ENCODE results near the gene CKAP5.
"Not testable (repeated sequence)": the region's sequence is repeated elsewhere in the genome, so short reads cannot be mapped to it uniquely, and the experiment has no call there.

The CKAP5 gene

DNA sequence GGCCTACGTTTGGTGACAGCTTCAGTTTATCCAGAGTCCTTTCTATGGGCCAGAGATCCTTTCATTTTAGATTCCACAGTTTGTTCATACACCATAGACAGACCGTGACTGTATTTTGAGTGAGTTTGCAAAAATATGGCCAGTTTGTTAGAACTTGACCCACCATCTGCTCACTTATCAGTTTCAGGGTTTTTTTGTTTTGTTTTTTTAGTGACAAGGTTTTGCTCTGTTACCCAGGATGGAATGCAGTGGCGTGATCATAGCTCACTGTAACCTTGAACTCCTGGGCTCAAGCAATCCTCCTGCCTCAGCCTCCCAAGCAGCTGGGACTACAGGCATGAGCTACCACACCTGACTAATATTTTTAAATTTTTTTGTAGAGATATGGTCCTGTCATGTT, 9.1 kb upstream of the CKAP5 start:
- no peak for DNase-seq (ENCODE audit: low spot score)

DNA sequence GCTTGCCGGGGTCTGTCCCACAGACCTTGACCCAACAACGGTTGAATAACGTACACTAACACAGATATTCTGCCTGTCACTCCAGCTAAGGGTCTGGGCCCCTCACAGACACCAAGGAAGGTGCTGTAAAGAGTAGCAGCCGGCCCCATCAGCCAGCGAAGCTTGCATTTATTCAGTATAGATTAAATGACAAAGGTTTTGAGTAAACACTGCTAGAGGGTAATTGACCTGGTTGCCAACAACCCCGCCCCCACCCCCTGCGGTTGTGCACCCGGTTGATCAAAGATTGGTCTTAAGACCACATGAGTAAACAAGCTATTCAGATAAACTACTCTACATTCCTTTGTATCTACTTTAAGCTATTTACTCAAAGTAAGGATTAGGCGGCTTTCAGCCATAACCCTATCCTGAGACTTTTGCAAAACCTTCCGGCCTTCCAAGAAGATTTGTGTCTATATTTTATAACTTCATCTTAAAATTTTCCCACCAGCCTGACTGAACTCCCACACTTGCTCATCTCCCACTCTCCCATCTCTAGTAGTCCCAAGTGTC, 4.8 kb upstream of the CKAP5 start:
- no peak for DNase-seq (ENCODE audit: low spot score)

DNA sequence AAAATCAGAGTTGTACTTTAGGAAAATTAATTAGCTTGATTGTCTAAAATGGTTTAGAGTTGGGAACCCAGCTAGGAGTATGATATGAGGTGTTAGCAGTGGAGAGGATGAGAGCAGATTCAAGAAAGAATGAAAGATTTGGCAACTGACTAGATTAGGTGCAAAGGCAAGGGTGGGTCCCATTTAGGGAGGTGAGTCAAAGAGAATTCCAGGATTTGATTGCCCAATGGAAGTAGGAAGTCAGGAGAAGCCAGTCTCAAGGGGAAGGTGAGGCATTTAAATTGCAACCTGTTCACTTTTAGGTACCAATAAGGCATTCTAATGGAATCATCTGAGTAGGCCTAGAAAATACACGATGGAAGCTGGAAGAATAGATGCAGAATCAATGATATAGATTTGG, 3.6 kb upstream of the CKAP5 start:
- DNase-seq (ENCODE audit: low spot score), result no peak

DNA sequence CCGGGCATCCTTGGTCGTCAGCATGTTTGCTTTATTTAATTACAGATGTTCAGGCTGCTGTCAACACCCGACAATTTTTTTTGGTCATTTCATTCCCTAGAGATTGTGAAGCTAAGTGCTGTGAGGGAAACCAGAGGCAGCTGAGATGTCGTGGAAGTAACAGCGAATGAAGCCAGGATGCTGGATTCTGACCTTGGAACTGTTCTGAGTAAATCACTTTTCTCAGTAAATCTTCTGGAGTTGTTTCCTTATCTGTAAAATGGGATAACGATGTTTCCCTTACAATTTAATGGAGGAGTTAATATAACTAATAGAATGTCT, 390 bp upstream of the CKAP5 start:
- no peak for DNase-seq (ENCODE audit: low spot score)

DNA sequence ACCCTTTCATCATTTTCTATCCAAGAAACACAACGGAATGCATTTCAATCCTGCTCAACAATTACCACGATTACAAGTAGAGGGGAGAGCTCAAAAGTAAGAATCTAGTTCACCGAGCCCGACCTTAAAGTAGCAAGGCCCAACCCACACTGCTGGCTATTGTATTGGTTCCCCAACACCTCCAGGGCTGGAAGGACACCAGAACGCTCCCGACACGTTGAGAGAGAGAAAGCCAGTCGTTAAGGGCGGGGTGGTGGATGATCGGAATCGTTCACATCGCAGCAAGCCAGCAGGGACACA, 690 bp downstream of the CKAP5 start:
- no peak for DNase-seq (ENCODE audit: low spot score)

DNA sequence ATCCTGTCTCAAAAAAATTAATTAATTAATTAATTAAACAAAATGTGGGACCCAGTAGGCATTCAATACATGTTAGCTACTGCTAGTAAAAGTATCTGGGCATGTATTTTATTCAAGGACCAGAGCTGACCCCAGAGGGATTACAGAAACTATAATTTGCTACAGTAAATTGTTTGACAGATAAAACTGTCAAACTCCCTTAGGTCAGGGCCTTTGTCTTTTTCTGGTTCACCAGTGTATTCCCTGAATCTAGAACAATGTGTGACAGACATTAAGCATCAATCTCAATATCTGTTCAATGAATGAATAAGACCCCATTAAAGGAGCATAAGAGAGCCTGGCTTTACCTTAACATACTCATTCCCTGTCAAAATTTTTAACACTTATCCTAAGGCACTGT, 6.0 kb downstream of the CKAP5 start:
- DNase-seq (ENCODE audit: low spot score), result no peak

DNA sequence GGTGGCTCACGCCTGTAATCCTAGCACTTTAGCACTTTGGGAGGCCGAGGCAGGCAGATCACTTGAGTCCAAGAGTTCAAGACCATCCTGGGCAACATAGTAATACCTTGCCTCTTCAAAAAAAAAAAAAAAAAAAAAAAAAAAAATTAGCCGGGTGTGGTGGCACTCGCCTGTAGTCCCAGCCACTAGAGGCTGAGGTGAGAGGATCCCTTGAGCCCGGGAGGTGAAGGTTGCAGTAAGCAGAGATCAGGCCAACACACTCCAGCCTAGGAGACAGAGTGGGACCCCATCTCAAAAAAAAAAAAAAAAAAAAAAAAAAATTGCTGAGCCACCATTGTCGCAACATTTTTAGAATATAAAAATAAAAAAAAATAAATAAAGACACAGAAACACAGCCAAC, 7.6 kb downstream of the CKAP5 start:
- no peak for DNase-seq (ENCODE audit: low spot score)

DNA sequence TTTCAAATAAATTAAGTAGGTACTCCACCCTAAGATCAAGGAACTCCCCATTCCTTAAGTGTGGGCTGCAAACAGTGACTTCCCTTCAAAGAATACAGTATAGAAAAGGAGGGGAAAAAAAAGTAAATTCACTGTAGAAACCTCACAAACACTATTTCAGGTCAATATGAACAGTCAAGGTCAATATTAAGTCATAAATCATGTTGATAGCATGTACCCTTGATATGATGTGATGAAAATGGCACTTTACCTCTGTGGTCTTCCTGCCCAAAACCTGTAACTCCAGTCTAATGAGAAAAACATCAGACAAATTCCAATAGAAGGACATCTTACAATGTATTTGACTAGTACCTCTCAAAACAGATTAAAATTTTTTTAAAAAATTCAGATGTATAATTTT, 8.2 kb downstream of the CKAP5 start:
- DNase-seq (ENCODE audit: low spot score), result no peak

DNA sequence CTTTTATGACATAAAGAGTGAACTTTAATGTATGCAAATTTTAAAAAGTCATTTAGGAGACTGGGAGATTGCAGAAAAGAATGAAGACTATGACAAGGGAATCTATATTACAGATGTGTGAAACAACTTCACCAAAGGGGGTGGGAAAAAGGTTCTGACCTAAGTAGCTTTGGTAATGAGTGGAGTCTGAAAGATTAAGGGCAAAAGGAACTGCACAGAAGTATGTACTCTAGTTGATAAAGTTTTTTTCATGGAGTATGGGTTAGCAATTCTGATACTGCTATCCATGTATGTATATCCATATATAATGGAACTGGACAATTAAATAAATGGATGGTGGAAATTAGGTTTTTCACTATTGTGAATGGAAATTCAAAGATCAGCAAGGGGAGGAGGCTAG, 9.2 kb downstream of the CKAP5 start:
- DNase-seq (ENCODE audit: low spot score), result no peak

DNA sequence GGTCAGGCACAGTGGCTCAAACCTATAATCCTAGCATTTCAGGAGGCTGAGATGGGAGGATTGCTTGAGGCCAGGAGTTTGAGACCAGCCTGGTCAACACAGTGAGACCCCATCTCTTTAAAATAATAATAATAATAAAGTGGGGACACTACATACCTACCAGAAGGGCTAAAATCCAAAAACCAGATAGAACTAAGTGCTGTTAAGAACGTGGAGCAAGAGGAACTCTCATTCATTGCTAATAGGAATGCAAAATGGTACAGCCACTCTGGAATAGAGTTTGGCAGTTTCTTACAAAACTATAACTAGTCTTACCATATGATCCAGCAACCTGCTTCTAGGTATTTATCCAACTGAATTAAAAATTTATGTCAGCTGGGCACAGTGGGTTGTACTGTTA, 9.6 kb downstream of the CKAP5 start:
- no peak for DNase-seq (ENCODE audit: low spot score)

DNA sequence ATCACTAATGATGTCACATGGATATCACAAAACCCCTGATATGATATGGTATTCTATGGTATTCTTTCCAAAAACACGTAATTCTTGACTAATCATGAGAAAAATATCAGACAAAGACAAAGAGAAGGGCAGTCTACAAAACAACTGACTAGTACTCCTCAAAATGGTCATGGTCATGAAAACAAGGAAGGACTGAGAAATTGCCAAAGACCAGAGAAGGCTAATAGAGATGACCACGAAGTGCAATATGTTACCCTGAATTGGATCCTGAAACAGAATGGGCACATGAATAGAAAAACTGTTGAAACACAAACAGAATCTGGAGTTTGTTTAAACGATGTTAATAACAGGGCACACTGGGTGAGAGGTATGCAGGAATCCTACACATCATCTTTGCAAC, 10.2 kb downstream of the CKAP5 start:
- DNase-seq (ENCODE audit: low spot score), result no peak

DNA sequence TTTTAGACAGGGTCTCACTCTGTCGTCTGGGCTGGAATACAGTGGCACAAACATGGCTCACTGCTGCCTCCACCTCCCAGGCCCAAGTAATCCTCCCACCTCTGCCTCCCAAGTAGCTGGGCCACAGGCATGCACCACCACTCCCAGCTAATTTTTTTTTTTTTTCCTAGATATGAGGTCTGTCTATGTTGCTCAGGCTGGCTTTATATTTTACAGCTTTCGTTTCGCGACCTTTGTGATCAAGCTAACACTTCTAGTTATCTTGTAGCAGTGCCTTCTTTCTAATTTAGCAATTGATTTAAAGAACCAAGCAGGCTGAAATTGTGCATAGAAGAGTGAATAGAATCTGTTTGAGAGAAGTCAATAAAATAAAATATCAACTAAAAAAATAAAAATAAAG, 11.3 kb downstream of the CKAP5 start:
- no peak for DNase-seq (ENCODE audit: low spot score)

DNA sequence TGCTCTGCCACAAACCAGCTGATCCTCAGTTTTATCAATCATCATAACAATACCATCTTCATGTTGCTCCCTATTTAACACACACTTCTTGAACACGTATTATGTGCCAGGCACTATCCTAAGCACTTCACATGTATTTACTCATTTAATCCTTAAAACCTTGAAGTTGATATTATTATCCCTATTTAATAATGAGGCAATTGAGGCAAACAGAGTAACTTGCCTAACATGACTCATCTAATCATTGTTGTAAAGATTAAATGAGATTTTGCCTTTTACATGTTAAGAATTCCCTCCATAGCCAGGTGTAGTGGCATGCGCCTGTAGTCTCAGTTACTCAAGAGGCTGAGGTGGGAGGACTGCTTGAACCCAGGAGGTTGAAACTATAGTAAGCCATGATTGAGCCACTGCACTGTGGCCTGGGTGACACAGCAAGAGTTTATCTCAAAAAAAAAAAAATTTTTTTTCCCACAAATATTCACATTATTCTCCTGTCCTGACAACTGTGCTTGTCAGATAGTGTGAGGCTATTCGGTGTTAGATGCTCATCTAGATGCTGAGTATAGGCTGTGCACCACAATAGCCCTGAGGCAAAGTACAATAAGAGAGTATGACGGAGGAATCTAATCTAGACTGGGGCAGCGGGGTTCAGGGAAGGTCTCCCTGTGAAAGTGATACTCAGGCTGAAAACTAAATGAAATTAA, 13.4 kb downstream of the CKAP5 start:
- no peak for DNase-seq (ENCODE audit: low spot score)

DNA sequence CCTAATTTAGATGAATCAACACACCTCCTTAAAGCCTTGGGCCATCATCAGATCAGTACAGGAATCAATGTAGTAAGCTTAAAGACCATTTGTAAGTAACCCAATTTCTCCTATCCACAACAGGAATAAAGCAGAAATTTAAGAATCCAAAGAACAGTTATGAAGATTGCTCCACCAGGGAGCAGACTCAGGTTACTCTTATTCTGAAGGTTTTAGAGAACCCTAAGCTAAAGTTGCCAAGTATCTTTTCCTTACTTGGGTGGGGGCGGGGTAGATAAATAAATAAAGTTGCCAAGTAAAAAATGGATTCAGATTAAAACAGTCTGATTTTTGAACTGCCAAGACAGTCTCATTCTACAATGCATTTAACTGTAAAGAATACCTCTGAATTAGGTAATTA, 18.1 kb downstream of the CKAP5 start:
- DNase-seq (ENCODE audit: low spot score), result no peak

DNA sequence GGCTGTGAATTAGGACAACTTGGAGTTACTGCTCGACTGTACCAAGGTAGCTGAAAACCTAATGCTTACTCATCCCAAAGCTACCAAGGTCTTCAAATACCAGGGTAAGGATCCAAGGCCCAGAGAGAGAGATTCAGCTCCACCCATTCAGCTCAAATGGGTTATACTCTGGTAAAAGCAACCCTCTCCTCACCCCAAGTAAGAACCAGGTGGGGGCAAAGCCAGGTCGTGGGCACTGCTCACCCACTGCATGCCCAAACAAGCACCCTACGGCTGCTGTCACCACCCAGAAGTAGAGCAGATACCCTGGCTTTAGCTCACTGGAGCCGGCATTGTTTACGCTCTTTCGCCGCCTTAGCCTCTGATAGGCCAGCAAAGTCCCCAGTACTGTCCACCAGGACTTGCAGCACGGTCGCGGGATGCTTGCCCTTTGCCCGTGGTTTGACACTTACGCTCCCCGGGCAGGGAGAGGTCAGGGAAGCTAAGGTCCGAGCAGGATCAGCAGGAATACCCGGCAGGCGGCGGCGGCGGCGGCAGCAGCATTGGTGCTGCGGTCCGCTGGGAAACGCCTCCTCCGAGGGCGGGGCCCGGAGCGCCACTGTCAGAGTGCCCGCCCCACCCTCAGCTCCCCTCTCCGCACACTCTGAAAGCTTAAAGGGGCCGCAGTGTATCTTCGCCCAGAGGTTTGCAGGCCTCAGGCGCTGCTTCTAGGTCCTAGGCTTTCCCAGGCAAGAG, 19.6 kb downstream of the CKAP5 start:
- peak; percentile 89 for DNase-seq (ENCODE audit: low spot score)

DNA sequence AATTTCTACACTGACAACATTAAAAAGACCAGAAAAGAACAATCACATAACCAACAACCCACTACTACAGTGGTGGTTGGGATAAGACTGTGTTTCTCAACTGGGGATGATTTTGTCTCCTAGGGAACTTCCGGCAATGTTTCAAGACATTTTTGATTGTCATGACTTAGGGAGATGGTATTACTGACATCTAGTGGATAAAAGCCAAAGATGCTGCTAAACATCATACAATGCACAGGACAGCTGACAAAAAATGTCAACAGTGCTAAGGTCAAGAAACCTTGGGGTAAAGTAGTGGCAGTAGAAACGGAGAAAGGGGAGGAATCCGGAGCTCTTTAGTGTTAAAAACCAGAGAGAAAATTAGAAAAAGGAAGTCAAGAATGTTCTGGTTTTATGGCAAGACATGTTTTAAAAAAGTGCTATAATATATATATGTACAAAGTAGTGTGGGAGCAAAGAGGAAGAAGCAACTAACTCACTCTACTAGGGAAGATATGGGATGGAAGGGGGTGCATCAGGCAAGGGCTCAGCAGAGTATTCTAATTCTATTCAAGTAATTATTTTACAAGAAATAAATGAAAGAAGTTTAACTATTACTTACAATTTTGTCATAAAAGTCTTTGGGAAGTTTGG, 37.2 kb downstream of the CKAP5 start:
- DNase-seq (ENCODE audit: low spot score), result no peak

DNA sequence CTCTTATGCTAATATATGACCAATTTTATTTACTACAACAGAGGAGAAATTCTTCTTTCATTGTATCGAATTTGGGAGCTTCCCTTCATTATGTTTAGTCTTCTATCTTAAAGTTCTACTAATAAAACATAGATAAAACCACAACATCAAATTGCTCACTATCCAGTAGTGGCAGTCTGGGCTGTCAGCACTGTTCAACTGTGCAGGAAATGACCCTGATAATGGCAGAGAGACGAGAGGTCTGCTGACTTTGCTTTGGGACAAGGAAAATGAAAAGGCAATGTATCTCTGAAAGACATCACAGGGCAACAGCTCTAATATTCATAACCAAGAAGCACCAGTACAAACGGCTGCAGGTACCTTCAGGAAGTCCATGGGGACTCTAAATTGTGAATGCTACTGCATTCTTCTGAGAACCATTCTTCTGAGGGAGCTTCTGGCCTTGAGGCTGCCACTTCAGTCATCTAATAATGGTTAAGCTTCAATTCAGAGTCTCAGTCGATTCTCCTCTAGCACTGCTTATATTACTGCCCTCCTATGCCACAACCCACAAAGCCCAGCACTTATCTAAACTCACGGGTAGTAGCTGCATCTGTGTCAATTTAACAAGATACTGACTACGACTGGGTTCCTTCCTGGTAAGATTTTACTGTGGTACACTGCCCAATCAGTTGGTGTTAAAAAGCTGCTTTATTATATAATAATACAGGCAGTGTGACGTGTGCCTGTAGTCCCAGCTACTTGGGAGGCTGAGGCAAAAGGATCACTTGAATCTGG, 44.2 kb downstream of the CKAP5 start:
- no peak for DNase-seq (ENCODE audit: low spot score)

DNA sequence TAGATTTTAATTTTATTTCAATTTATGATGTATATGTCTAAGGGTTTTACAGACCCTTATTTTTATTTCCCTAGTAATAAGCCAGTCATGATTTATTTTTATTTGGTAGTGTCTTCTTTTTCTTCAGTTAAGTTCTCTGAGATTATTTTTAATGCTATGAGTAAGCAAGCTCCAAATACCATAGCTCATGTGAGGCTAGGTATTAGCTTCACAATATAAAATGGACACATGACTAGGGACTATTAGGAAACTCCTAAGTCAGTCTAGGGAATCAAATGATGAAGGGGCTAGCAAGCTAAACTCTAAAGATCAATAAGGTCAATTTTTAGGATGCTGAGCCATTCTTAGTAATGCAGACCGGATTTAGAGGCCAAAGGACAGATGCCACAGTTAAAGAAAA, 45.9 kb downstream of the CKAP5 start:
- no peak for DNase-seq (ENCODE audit: low spot score)

DNA sequence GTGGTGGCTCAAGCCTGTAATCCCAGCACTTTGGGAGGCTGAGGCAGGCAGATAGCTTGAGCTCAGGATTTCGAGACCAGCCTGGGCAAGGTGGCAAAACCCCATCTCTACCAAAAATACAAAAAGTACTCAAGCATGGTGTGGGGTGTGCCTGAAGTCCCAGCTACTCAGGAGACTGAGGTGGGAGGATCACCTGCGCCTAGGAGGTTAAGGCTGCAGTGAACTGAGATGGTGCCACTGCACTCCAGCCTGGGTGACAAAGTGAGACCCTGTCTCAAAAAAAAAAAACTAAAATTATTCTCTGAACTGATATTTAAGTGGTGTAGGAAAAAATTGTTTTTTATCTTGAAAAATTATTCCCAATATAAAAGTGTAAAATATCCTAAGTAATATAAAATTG, 46.4 kb downstream of the CKAP5 start:
- DNase-seq (ENCODE audit: low spot score), result not testable (repeated sequence)

DNA sequence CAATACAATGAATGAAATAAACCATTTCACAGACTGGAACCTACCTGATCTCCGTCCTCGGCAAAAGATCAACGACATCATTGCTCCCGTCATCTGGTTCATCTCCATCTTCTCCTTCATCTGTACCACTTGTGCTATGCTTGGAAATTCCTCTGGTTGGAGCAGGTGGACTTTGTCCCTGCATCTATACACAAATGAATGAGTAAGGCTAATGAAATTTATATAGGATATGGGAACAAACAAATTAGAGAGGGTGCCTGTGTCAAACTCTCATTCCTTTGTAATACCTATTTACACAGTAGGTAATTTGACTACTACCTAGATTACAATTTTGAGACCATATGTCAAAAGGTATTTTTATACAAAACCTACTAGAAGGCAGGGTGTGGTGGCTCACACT, 67.7 kb downstream of the CKAP5 start:
- DNase-seq (ENCODE audit: low spot score), result no peak

DNA sequence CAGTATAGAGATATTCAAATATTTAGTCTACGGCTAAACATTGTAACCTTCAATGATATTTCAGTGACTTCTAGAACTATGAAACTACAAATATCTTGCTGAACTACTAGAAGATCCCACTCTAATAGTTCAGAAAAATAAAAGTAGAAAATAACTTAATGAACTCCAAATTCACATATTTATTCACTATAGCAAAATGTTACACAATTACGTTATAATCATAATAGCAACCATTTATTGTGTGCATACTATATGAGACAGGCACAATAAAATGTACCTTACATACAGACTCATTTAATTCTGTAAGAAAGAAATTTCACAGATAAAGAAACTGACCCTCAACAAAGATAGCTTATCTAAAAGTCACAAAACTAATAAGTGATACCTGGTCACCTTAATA, 69.2 kb downstream of the CKAP5 start:
- DNase-seq (ENCODE audit: low spot score), result no peak

DNA sequence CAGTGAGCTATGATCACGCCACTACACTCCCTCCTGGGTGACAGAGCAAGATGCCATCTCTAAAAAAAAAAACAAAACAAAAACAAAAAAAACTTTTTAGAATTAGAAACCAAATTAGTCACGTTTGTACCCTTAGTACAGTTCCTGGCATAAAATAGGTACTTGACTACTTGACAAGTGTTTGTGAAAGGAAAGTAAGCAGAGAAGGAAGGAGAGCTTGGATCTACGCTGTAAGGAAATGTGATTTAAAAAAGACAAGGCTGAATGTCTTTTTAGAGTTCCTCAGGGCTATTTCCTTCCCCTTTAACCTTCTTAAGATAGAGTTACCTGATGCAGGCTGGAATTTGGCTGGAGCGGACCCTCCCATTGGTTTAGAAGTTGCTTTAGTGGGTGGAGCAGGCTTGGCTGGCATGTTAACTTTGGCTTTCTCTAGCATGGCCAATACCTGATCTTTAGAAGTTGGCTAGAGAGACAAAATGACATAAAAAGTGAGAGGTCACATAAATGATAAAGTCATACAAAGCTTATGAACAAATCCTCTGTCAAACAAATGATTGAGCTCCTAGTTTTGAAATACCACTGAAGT, 76.4 kb downstream of the CKAP5 start:
- no peak for DNase-seq (ENCODE audit: low spot score)

DNA sequence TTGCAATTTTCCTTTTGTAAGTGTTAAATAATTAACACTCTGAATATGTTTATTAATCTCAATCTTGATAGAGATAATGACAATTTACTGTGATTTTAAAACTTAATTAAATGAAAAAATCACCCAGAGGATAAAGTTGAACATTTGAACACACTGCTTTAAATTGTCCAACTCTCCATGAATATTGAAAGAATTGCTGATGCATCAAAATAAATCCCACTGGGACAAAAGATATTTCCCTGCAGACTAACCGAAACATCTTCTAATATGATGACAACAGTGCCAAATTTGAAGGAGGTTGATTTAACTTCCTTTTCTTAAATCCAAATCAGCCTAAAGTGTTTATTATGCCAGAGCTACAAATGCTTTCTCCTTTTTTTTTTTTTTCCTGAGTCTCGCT, 79.4 kb downstream of the CKAP5 start:
- no peak for DNase-seq (ENCODE audit: low spot score)
